HepG2 (cell line): ENCODE results near the gene PARP16. TPM values are rescaled to one million over a fixed set of nuclear protein-coding genes. Genes with fewer than 3 reads are reported as not detected.
A peak's percentile ranks its signal among the peaks of the same experiment; 100 is the strongest.

ENCODE experiments used
- ELF3 ChIP-seq: IDR thresholded peaks from 2 replicates; pipeline ENCODE4 v1.6.1; 2016; ENCODE audit warnings: missing genetic modification reagents, missing compliant biosample characterization
- FOXA3 ChIP-seq: IDR thresholded peaks from 2 replicates; pipeline ENCODE4 v1.6.1; 2016; ENCODE audit warnings: missing genetic modification reagents, missing compliant biosample characterization
- FOXC1 ChIP-seq: sonication (generic); formaldehyde crosslinking; IDR thresholded peaks from 2 replicates; pipeline ENCODE4 v1.8.0; 2022; ENCODE audit warnings: mild to moderate bottlenecking, missing genetic modification reagents, borderline replicate concordance
- FOXK2 ChIP-seq: fragments of 450-650 bp; IDR thresholded peaks from 2 replicates; pipeline ENCODE4 v1.6.1; 2016
- HMG20B ChIP-seq: conservative IDR thresholded peaks from 2 replicates; pipeline ENCODE4 v1.6.1; 2016; ENCODE audit warnings: missing genetic modification reagents, missing compliant biosample characterization
- IKZF4 ChIP-seq: sonication (generic); formaldehyde crosslinking; IDR thresholded peaks from 2 replicates; pipeline ENCODE4 v1.5.1; 2020; ENCODE audit warnings: borderline replicate concordance, mild to moderate bottlenecking, low read depth, missing genetic modification reagents; ENCODE audit errors: not compliant biosample characterization
- IRF9 ChIP-seq: sonication (generic); formaldehyde crosslinking; IDR thresholded peaks from 2 replicates; pipeline ENCODE4 v1.8.0; 2022; ENCODE audit warnings: missing genetic modification reagents, mild to moderate bottlenecking, borderline replicate concordance
- JDP2 ChIP-seq: sonication (generic); formaldehyde crosslinking; IDR thresholded peaks from 2 replicates; pipeline ENCODE4 v1.8.1; 2022; ENCODE audit warnings: missing genetic modification reagents, borderline replicate concordance
- KDM1A ChIP-seq: IDR thresholded peaks from 2 replicates; pipeline ENCODE4 v1.6.1; 2016; ENCODE audit warnings: missing compliant biosample characterization
- KMT2B ChIP-seq: IDR thresholded peaks from 2 replicates; pipeline ENCODE4 v1.6.1; 2016; ENCODE audit warnings: missing genetic modification reagents, missing compliant biosample characterization
- LRRFIP1 ChIP-seq: sonication (generic); formaldehyde crosslinking; conservative IDR thresholded peaks from 2 replicates; pipeline ENCODE4 v1.4.0; 2020; ENCODE audit warnings: missing genetic modification reagents
- NR2F1 ChIP-seq, 2 experiments: fragments of 450-650 bp in 1 of 2; formaldehyde crosslinking in 1 of 2; IDR thresholded peaks; 2 replicates each; pipeline versions ENCODE4 v1.5.0 to v1.6.1; 2016 to 2020; ENCODE audit warnings: mild to moderate bottlenecking in 1 of 2, missing compliant biosample characterization in 1 of 2, missing genetic modification reagents in 1 of 2, moderate library complexity in 1 of 2
- PBX2 ChIP-seq: IDR thresholded peaks from 2 replicates; pipeline ENCODE4 v1.6.1; 2016; ENCODE audit warnings: control low read depth
- RXRA ChIP-seq: sonication (generic); formaldehyde crosslinking; IDR thresholded peaks from 2 replicates; pipeline ENCODE4 v1.5.1; 2020; ENCODE audit warnings: missing genetic modification reagents
- SALL2 ChIP-seq: sonication (generic); formaldehyde crosslinking; IDR thresholded peaks from 2 replicates; pipeline ENCODE4 v1.8.1; 2023; ENCODE audit warnings: mild to moderate bottlenecking, missing genetic modification reagents, inconsistent platforms
- SIX4 ChIP-seq: sonication (generic); formaldehyde crosslinking; IDR thresholded peaks from 2 replicates; pipeline ENCODE4 v1.4.0; 2020; ENCODE audit warnings: missing genetic modification reagents
- SP1 ChIP-seq, 2 experiments: fragments of 450-650 bp in 1 of 2; sonication (generic) in 1 of 2; formaldehyde crosslinking in 1 of 2; IDR thresholded peaks; 2 replicates each; pipeline versions ENCODE4 v1.4.0 to v1.6.1; 2016 to 2020; ENCODE audit warnings: missing genetic modification reagents in 1 of 2
- TFAP4 ChIP-seq: sonication (generic); IDR thresholded peaks from 2 replicates; pipeline ENCODE4 v1.6.1; 2016; ENCODE audit warnings: low read depth, borderline replicate concordance
- ZBTB4 ChIP-seq: sonication (generic); formaldehyde crosslinking; IDR thresholded peaks from 2 replicates; pipeline ENCODE4 v1.4.0; 2020; ENCODE audit warnings: missing genetic modification reagents, mild to moderate bottlenecking, borderline replicate concordance
- ZFAT ChIP-seq: sonication (generic); formaldehyde crosslinking; conservative IDR thresholded peaks from 2 replicates; pipeline ENCODE4 v1.8.1; 2023; ENCODE audit warnings: missing genetic modification reagents, inconsistent platforms
- ZNF264 ChIP-seq: sonication (generic); formaldehyde crosslinking; IDR thresholded peaks from 2 replicates; pipeline ENCODE4 v1.4.0; 2020; ENCODE audit warnings: missing genetic modification reagents
- ZNF569 ChIP-seq: sonication (generic); formaldehyde crosslinking; IDR thresholded peaks from 2 replicates; pipeline ENCODE4 v1.5.0; 2020; ENCODE audit warnings: mild to moderate bottlenecking, missing genetic modification reagents, moderate library complexity, borderline replicate concordance
- ZSCAN29 ChIP-seq: sonication (generic); formaldehyde crosslinking; conservative IDR thresholded peaks from 2 replicates; pipeline ENCODE4 v1.4.0; 2020; ENCODE audit warnings: mild to moderate bottlenecking, missing genetic modification reagents
- polyA plus RNA-seq, 8 experiments: library from polyadenylated mRNA; depleted of rRNA in 3 of 8; stranded (reverse) in 7 of 8; unstranded in 1 of 8; fragments of >200 nt; fragmentation: Illumina TruSeq in 4 of 8; extraction: Trizol in 4 of 8; gene quantifications; 2 replicates each; pipeline versions ENCODE4 v1.2.1 to v1.2.3, GENCODE V29; 2011 to 2016; ENCODE audit warnings: low read depth in 4 of 8, missing spikeins in 1 of 8, mixed read lengths in 1 of 8; ENCODE audit not compliant: insufficient read depth in 1 of 8
- total RNA-seq, 5 experiments: library from RNA; depleted of rRNA; stranded (reverse); fragments of >200 nt; fragmentation: Illumina TruSeq; extraction: Trizol; gene quantifications; 2 replicates each; pipeline ENCODE4 v1.2.3, GENCODE V29; 2016; ENCODE audit warnings: low read depth in 1 of 5

The PARP16 gene
- total and polyA plus RNA-seq, 2 of the 13 experiments (the other 11 are each of a cell fraction or from before 2014, with no cell fraction given), result 6.8 to 7.6 TPM

GRCh38 chr15:65312400-65312916 is 25.8 kb upstream of the PARP16 start (continued):
- no peak for TF ChIP-seq FOXC1
- no peak for TF ChIP-seq ZNF264 (CRISPR knock-in tag)
- TF ChIP-seq TFAP4, result 0 out of 2 replicates have a peak, but pooled peaks have one; percentile 17
- TF ChIP-seq KDM1A, result no peak
- no peak for TF ChIP-seq SP1 (IDR thresholded peaks at IDR 0.05)
- no peak for TF ChIP-seq SP1 (CRISPR knock-in tag; IDR thresholded peaks at IDR 0.05)
- TF ChIP-seq FOXA3 (CRISPR knock-in tag), result peak; percentile 42
- TF ChIP-seq SIX4 (CRISPR knock-in tag), result no peak
- TF ChIP-seq NR2F1 (CRISPR knock-in tag; IDR thresholded peaks at IDR 0.05), result peak; percentile 75 to 97; a peak in 3 of 4 replicates
- TF ChIP-seq LRRFIP1 (CRISPR knock-in tag), result no peak
- peak; percentile 65; the same call in 1 of the 2 replicates for TF ChIP-seq HMG20B (CRISPR knock-in tag)
- TF ChIP-seq ZNF569 (CRISPR knock-in tag), result no peak
- TF ChIP-seq SALL2, result no peak
- TF ChIP-seq IKZF4 (CRISPR knock-in tag), result no peak
- TF ChIP-seq FOXK2, result no peak
- TF ChIP-seq ZSCAN29 (CRISPR knock-in tag), result no peak
- no peak for TF ChIP-seq IRF9
- TF ChIP-seq ZBTB4 (CRISPR knock-in tag), result no peak
- TF ChIP-seq KMT2B (CRISPR knock-in tag), result no peak
- TF ChIP-seq ELF3 (CRISPR knock-in tag), result no peak
- no peak for TF ChIP-seq PBX2 (CRISPR knock-in tag)
- no peak for TF ChIP-seq JDP2 (CRISPR knock-in tag)
- no peak for TF ChIP-seq ZFAT (CRISPR knock-in tag)
- TF ChIP-seq RXRA (CRISPR knock-in tag), result peak; percentile 84
